LNCAP (cell line): ENCODE results near the gene CCDC174.

Experiments used
- TF ChIP-seq, protein P1 (sequence below): fragments of 450-650 bp; IDR thresholded peaks from 2 replicates; pipeline ENCODE4 v1.5.1; 2017; ENCODE audit warnings: mild to moderate bottlenecking

CCDC174 gene

DNA sequence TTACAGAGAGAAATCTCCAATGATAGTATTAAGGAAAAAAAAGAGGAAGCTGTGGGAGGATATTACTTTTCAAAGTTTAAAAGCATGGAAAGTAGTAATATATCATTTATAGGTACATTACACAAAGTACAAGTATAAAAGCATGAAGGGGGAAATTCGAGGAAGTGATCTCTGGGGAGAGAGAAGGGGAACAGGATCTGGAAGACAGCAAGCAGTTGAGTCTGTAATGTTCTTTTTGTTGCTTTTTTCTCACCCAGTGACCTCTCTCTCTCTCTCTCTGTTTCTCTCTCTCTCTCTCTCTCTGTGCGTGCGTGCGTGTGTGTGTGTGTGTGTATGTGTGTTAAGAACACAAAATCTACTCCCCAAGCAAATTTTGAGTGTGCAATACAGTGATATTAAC lies 33.6 kb downstream of the CCDC174 start:
- TF ChIP-seq, protein P1, sequence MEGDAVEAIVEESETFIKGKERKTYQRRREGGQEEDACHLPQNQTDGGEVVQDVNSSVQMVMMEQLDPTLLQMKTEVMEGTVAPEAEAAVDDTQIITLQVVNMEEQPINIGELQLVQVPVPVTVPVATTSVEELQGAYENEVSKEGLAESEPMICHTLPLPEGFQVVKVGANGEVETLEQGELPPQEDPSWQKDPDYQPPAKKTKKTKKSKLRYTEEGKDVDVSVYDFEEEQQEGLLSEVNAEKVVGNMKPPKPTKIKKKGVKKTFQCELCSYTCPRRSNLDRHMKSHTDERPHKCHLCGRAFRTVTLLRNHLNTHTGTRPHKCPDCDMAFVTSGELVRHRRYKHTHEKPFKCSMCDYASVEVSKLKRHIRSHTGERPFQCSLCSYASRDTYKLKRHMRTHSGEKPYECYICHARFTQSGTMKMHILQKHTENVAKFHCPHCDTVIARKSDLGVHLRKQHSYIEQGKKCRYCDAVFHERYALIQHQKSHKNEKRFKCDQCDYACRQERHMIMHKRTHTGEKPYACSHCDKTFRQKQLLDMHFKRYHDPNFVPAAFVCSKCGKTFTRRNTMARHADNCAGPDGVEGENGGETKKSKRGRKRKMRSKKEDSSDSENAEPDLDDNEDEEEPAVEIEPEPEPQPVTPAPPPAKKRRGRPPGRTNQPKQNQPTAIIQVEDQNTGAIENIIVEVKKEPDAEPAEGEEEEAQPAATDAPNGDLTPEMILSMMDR: no peak

DNA sequence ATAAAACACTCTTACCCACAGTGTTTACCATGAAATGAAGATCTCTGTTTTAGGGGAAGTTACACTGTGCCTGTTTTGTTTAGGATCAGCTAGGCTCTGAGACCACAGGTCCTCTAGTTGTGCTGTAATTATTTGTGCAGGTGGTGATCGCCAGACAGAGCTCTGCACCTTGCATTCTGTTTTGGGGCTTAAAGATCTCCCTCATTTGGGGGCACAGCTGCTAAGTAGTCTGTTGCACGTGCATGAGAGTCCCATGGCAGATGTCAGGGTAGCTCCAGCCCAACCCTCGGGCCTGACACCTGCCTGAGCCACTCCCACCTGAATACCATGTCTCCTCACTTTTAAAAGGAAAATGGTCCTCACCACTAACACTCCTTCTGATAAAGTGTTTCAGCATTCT lies 35.8 kb downstream of the CCDC174 start:
- TF ChIP-seq, protein P1: no peak

DNA sequence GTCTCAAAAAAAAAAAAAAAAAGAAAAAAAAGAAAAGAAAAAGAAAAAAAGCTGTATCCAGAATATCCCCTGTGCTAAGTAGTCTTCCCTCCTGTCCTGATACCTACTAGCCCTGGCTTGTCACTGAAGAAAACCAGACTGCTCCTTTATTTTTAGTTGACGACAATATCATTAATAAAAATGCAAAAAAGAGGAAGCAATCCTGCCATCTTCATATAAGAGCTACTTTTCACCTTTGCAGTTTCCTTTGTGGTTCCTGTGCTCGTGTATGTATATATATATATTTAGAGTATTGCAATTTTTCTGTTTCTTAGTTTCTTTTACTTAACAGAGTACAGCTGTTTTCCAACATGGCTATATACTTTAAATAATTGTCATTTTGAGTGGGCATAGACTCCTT lies 37.0 kb downstream of the CCDC174 start:
- TF ChIP-seq, protein P1: no peak

DNA sequence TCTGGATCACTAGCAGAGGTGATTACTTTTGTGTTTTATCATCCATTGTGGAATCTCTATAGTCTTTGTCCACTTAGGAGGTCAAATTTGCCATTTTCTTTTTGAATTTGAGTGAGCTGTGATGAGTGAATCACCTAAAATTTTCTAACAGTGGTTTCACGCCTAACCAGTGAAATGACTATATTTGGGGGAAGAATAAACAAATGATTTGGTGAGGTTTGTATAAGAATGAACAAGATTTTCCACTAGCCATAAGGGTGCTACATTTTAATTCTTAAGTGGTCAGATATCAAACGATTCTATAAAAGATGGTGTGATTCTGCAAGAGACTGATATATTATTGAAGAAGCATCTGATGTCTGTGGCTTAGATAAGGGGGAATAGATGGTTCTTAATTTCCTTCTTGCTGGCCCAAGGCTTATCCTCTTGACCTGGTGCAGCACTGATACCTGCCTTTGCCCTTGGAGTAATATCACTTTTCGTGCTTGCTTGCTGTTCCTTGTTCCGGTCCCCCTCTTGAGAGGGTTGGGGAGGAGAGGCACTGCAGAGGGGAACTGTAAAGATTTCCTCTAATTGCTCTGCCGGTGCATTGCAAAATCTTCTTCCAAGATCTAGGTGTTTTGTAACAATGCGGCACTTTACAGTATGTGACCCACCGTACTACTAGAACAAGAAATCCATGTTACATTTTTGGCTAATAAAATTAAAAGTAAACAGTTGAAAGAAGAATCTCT lies 37.9 kb downstream of the CCDC174 start:
- TF ChIP-seq, protein P1: no peak

DNA sequence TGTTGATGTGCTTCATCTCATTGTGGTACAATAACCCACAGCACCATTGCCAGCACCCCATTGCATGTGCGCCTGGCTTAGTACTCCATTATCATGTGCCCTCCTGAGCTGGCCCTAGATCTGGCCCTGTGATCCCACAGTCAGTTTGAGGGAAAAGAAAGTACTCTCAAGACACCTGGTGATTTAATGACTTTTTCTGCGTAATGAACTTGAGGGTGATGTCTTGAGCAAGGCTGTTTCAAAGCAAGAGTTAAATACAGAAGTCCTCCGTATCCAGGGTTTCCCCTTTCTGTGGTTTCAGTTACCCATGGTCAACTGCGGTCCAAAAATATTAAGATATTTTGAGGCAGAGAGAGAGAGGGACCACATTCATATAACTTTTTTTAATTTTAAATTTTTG lies 39.7 kb downstream of the CCDC174 start:
- TF ChIP-seq, protein P1: no peak

DNA sequence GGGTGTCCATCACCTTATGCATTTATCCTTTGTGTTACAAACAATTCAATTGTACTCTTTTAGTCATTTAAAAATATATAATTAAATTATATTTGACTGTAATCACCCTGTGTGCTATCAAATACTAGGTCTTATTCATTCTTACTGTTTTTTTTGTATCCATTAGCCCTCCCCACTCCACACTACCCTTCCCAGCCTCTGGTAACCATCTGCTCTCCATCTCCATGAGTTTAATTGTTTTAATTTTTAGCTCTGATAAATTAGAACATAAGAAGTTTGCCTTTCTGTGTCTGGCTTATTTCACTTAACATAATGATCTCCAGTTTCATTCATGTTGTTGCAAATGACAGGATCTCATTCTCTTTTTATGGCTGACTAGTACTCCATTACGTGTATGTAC lies 40.2 kb downstream of the CCDC174 start:
- TF ChIP-seq, protein P1: no peak

DNA sequence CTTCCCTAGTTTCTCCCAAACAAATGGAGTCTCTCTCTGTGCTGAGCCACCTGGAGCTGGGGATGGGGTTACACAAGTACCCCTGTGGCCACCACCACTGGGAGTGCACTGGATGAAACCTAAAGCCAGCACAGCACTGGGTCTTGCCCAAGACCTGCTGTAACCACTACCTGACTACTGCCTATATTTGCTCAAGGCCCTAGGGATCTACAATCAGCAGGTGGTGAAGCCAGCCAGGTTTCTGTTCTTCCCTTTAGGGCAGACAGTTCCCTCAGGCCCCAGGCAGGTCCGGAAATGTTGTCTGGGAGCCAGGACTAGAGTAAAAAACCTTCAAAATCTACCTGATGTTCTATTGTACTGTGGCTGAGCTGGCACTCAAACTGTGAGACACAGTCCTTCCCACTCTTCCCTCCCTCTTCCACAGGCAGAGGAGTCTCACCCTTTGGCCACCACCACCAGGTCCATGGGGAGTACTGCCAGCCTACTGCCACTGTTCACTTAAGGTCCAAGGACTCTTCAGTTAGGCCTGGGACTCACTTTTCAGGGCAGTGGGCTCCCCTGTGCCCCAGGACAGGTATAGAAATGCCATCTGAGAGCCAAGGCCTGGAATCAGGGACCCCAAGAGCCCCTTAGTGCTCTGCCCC lies 47.2 kb downstream of the CCDC174 start:
- TF ChIP-seq, protein P1: no peak
